22Rv1 (cell line): ENCODE measurements around the gene AGFG2.

Source experiments
- H3K27ac ChIP-seq: fragments of 450-650 bp; 2 replicates; pipeline ENCODE4 v1.5.1; 2017
- CTCF ChIP-seq: fragments of 450-650 bp; IDR thresholded peaks from 2 replicates; pipeline ENCODE4 v1.5.1; 2017; ENCODE audit warnings: mild to moderate bottlenecking
- ZFX ChIP-seq: fragments of 450-650 bp; IDR thresholded peaks from 2 replicates; pipeline ENCODE4 v1.6.1; 2017; ENCODE audit warnings: antibody characterized with exemption, borderline replicate concordance

The AGFG2 gene

GRCh38 chr7:100544386-100544785 lies 5.4 kb downstream of the AGFG2 start:
- peak overlapping the region; percentile 77 for H3K27ac ChIP-seq
- TF ChIP-seq CTCF = no peak
- TF ChIP-seq ZFX = no peak

- no peak for TF ChIP-seq CTCF
- TF ChIP-seq ZFX = no peak
- peak overlapping the region; percentile 77 for H3K27ac ChIP-seq
These were observed 6.0 kb downstream of the AGFG2 start for GRCh38 chr7:100544967-100545359.

- peak overlapping the region; percentile 77 for H3K27ac ChIP-seq
- no peak for TF ChIP-seq CTCF
- TF ChIP-seq ZFX = no peak
These were observed 6.5 kb downstream of the AGFG2 start for GRCh38 chr7:100545360-100546128.

GRCh38 chr7:100546129-100546925 lies 7.3 kb downstream of the AGFG2 start:
- TF ChIP-seq CTCF (no peak), ZFX (no peak)
- peak overlapping the region; percentile 77 for H3K27ac ChIP-seq

GRCh38 chr7:100546926-100547800 lies 8.2 kb downstream of the AGFG2 start:
- TF ChIP-seq ZFX (no peak), CTCF (no peak)
- peak overlapping the region; percentile 77 for H3K27ac ChIP-seq

GRCh38 chr7:100547872-100548271 lies 8.9 kb downstream of the AGFG2 start:
- peak overlapping the region; percentile 77 for H3K27ac ChIP-seq
- no peak for TF ChIP-seq CTCF
- TF ChIP-seq ZFX = no peak

- peak overlapping the region; percentile 3; the same call in 1 of the 2 replicates for H3K27ac ChIP-seq
These were observed 9.4 kb downstream of the AGFG2 start for GRCh38 chr7:100548446-100548845.
